ENCODE measurements around the gene SMAD2.

DNA sequence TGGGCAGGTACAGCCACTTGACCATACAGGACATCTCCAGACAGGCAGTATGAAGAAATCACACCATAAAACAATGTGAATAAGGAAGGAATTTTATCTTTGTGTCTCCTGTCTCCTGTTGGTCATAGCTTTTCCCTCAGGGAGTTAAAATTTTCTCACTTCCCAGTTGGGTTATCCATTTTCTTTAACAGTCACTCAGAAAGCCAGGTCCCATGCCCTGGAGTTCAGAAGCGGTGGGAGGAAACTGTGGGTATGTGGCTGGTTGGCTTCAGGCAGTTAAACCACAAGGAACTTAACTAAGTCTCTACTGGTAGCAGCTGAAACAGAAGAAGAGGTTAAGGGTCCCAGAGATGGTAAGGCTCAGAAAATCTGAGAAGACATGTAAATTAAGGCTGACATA lies 6.5 kb upstream of the SMAD2 start:
- TF ChIP-seq, protein P1, sequence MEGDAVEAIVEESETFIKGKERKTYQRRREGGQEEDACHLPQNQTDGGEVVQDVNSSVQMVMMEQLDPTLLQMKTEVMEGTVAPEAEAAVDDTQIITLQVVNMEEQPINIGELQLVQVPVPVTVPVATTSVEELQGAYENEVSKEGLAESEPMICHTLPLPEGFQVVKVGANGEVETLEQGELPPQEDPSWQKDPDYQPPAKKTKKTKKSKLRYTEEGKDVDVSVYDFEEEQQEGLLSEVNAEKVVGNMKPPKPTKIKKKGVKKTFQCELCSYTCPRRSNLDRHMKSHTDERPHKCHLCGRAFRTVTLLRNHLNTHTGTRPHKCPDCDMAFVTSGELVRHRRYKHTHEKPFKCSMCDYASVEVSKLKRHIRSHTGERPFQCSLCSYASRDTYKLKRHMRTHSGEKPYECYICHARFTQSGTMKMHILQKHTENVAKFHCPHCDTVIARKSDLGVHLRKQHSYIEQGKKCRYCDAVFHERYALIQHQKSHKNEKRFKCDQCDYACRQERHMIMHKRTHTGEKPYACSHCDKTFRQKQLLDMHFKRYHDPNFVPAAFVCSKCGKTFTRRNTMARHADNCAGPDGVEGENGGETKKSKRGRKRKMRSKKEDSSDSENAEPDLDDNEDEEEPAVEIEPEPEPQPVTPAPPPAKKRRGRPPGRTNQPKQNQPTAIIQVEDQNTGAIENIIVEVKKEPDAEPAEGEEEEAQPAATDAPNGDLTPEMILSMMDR (IDR thresholded peaks at IDR 0.05; ENCODE audit: poor library complexity) = no peak
- no peak for TF ChIP-seq EZH2phosphoT487 (IDR thresholded peaks at IDR 0.05; ENCODE audit: low read depth, severe bottlenecking, unreplicated experiment)
